ENCODE results near the gene SH3GLB1.

The SH3GLB1 gene

GRCh38 chr1:86750530-86750929 lies 46.2 kb downstream of the SH3GLB1 start:
- no peak overlapping the region for H3K4me3 ChIP-seq (ENCODE audit: low read length)
- TF ChIP-seq, protein P1, sequence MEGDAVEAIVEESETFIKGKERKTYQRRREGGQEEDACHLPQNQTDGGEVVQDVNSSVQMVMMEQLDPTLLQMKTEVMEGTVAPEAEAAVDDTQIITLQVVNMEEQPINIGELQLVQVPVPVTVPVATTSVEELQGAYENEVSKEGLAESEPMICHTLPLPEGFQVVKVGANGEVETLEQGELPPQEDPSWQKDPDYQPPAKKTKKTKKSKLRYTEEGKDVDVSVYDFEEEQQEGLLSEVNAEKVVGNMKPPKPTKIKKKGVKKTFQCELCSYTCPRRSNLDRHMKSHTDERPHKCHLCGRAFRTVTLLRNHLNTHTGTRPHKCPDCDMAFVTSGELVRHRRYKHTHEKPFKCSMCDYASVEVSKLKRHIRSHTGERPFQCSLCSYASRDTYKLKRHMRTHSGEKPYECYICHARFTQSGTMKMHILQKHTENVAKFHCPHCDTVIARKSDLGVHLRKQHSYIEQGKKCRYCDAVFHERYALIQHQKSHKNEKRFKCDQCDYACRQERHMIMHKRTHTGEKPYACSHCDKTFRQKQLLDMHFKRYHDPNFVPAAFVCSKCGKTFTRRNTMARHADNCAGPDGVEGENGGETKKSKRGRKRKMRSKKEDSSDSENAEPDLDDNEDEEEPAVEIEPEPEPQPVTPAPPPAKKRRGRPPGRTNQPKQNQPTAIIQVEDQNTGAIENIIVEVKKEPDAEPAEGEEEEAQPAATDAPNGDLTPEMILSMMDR (conservative IDR thresholded peaks at IDR 0.05; ENCODE audit: low read length) = no peak
- no peak for DNase-seq (ENCODE audit: low read depth)

- no peak for DNase-seq (ENCODE audit: low read depth)
- H3K4me3 ChIP-seq (ENCODE audit: low read length) = no peak overlapping the region
- TF ChIP-seq, protein P1 (conservative IDR thresholded peaks at IDR 0.05; ENCODE audit: low read length) = no peak
Measured at GRCh38 chr1:86751923-86752322, 47.5 kb downstream of the SH3GLB1 start.

- no peak for DNase-seq (ENCODE audit: low read depth)
- TF ChIP-seq, protein P1 (conservative IDR thresholded peaks at IDR 0.05; ENCODE audit: low read length) = no peak
- no peak overlapping the region for H3K4me3 ChIP-seq (ENCODE audit: low read length)
Measured at GRCh38 chr1:86753700-86754099, 49.3 kb downstream of the SH3GLB1 start.

DNA sequence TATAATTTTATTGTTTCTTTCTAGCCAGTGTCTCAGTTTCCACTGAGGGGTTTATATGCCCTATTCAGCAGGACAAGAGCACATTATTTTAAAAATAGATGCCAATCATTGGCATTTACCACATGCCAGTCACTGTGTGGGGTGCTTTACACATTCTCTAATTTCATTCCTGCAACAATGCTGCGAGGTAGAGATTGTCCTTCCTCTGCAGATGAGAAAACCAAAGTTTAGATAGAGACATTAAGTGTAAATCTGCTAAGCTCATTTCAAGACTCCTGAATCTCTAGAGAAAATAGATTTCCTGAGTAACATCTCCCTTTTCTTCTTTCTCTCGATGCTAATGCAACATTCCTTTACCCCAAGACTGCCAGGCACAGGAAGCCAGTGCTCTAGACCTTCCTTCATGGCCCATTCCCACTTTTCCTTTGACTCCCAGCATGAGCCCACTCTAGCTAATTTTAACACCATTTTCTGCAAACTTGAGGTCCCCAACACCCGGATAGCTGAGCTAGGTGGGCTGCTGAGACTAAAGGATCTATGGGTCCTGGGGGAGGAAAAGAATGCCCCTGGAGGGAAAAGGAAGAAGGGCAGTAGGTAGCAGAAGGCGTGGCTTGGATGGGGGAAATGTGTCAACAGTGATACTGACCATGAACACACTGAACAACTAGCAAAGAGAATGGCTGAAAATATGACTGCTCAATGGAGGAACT lies 50.0 kb downstream of the SH3GLB1 start:
- H3K4me3 ChIP-seq (ENCODE audit: low read length) = no peak overlapping the region
- DNase-seq (ENCODE audit: low read depth) = no peak
- TF ChIP-seq, protein P1 (conservative IDR thresholded peaks at IDR 0.05; ENCODE audit: low read length) = no peak

- DNase-seq (ENCODE audit: low read depth) = no peak
- TF ChIP-seq, protein P1 (conservative IDR thresholded peaks at IDR 0.05; ENCODE audit: low read length) = no peak
- no peak overlapping the region for H3K4me3 ChIP-seq (ENCODE audit: low read length)
Measured at GRCh38 chr1:86756062-86756406, 51.7 kb downstream of the SH3GLB1 start.

- DNase-seq (ENCODE audit: low read depth) = peak; percentile 89
- peak overlapping the region; percentile 40 for H3K4me3 ChIP-seq (ENCODE audit: low read length)
- TF ChIP-seq, protein P1 (conservative IDR thresholded peaks at IDR 0.05; ENCODE audit: low read length) = no peak
Measured at GRCh38 chr1:86757272-86757984, 53.1 kb downstream of the SH3GLB1 start.

DNA sequence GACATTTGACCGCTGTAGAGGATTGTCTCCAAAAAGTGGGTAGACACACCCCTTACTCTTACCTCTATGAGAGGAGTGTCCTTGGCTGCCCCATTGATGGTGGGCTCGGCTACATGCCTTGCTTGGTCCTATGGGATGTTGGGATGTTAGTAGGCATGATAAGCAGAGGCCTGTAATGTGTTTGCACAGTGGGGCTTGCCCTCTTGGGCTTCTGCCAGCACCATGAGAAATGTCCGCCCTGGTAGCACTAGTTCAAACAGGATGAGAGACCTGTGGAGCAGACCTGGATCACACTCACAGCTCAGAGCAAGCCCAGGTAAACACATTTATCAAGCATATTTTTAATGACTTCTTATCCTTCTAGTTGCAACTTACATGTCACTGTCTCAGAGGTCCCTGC lies 54.2 kb downstream of the SH3GLB1 start:
- no peak overlapping the region for H3K4me3 ChIP-seq (ENCODE audit: low read length)
- TF ChIP-seq, protein P1 (conservative IDR thresholded peaks at IDR 0.05; ENCODE audit: low read length) = no peak
- DNase-seq (ENCODE audit: low read depth) = no peak

Measured in AG10803 (cell line).